Medulla oblongata (tissue), 1 donor: ENCODE measurements around the gene XPO5.
"Not testable (repeated sequence)": the region's sequence is repeated elsewhere in the genome, so short reads cannot be mapped to it uniquely, and the experiment has no call there.

Source experiments
- DNase-seq: peaks from one replicate; pipeline ENCODE4 v3.0.0-alpha.2; 2015; ENCODE audit errors: extremely low spot score

XPO5 gene

GRCh38 chr6:43584892-43585570 lies 9.2 kb upstream of the XPO5 start:
- DNase-seq: no peak

DNA sequence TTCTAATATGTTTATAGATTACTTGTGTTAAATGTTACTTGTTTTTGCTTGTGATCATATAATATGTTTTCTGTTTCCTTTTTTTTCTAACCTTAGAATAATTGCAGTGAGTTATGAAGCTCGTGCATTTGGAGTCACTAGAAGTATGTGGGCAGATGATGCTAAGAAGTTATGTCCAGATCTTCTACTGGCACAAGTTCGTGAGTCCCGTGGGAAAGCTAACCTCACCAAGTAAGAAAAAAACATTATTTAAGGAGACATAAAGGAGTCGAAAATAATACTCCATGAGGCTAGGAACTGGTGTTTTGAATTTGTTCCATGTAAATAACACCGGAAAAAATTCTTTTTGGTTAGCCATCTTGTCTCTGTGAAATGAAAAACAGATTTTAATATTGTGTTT lies 7.1 kb upstream of the XPO5 start:
- DNase-seq: no peak

DNA sequence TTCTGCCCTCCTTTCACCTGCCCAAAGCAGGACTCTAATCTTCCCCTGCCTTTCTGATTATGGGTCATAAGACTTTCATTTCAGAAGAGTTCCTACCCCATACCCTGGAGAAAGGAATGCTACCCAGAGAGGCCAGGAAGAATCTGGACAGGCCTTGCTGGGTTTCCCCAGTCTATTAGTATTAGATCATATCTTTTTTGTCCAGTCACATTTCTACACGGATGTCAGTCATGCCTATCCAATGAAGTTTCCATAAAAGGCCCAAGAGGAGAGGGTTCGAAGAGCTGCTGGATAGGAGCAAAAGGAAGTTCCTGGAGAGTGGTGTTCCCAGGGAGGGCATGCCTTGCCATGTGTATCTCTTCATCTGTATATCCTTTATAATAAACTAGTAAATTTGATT lies 3.3 kb upstream of the XPO5 start:
- DNase-seq: no peak

GRCh38 chr6:43578748-43579147 lies 2.9 kb upstream of the XPO5 start:
- DNase-seq: no peak

DNA sequence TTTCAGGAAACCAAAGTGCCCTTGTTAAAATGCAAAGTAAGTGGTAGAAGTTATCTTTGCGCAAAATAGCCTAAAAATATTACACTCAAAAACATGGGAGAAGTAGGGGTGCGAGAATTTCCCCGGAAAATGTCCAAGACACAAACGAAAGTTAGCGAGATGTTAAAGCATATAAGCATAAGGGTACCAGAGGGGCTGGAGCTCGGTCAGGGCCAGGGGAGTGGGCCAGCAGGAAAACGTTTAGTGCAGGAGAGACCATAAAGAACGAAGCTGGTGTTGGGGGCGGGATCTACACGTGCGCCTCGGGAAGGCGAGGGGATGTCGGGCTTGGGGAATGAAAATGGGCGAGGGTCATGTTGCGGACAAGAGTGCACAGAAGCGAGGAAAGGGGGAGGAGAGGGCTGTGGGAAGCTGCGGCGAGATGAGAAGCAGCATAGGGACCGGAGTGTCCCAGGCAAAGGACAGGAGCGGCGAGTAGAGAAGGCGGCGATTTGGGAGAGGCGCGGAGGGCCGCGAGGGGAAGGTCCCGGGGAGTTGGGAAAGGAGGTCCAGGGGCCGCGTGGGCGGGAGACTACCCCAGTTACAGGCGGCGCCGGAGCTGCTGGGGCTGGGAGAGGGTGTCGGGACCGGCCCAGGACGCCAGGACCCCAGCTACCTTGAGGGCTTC lies 600 bp downstream of the XPO5 start:
- no peak for DNase-seq

- DNase-seq: no peak
Observed at GRCh38 chr6:43572015-43572414, 3.8 kb downstream of the XPO5 start.

- DNase-seq: no peak
Observed at GRCh38 chr6:43570876-43571441, 4.9 kb downstream of the XPO5 start.

GRCh38 chr6:43559328-43559727 lies 16.5 kb downstream of the XPO5 start:
- no peak for DNase-seq

- not testable (repeated sequence) for DNase-seq
Observed at GRCh38 chr6:43557620-43558019, 18.2 kb downstream of the XPO5 start.

- DNase-seq: no peak
Observed at GRCh38 chr6:43547222-43547621, 28.6 kb downstream of the XPO5 start.

GRCh38 chr6:43544461-43544860 lies 31.4 kb downstream of the XPO5 start:
- no peak for DNase-seq

DNA sequence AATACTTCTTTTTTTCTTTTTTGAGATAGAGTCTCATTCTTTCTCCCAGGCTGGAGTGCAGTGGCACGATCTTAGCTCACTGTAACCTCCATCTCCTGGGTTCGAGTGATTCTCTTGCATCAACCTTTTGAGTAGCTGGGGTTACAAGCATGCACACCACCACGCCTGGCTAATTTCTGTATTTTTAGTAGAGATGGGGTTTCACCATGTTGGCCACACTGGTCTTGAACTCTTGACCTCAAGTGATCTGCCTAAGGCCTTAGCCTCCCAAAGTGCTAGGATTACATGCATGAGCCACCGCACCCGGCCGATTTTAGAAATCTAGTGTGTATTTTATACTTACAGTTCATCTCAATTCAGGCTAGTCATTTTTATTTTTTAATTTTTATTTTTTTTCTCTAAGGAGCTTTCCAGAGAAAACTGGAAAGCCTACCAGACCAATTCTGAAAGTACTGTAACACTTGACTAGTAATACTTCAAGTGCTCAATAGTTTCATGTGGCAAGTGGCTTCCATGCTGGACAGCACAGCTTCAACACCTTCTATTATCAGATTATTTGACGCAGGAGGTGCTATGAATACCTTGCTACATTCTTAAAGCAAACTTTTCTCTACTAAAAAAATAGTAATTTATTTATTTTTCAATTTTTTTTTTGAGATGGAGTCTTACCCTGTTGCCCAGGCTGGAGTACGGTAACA lies 33.9 kb downstream of the XPO5 start:
- no peak for DNase-seq

DNA sequence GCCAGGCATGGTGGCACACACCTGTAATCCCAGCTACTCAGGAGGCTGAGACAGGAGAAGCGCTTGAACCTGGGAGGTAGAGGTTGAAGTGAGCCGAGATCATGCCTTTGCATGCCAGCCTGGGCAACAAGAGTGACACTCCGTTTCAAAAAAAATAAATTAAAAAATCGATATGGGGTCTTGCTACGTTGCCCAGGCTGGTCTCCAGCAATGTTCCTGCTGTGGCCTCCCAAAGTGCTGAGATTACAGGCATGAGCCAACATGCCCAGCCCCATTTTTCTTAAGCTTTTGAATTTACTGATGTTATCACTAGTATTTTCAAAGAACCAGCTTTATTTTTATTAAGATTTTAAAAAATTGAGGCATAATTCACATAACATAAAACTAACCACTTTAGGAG lies 35.3 kb downstream of the XPO5 start:
- DNase-seq: no peak

DNA sequence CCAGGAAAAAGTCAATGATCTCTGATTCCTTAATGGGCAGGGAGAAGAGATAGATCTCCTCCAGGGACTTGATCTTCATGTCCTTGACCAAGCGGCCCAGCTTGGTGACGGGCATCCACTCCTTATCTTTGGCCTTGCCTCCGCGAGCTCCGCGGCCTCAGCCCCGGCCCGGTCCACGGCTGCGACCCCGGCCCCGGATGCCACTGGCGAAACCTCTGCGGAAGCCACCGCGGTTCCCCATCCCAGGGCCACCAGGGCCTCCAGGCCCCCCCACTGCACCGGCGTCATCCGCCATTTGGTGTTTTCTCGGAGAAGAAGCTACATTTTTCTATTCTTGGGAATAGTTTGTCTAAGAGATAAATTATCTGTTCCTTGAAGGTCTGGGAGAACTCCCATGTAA lies 36.4 kb downstream of the XPO5 start:
- DNase-seq: not testable (repeated sequence)

DNA sequence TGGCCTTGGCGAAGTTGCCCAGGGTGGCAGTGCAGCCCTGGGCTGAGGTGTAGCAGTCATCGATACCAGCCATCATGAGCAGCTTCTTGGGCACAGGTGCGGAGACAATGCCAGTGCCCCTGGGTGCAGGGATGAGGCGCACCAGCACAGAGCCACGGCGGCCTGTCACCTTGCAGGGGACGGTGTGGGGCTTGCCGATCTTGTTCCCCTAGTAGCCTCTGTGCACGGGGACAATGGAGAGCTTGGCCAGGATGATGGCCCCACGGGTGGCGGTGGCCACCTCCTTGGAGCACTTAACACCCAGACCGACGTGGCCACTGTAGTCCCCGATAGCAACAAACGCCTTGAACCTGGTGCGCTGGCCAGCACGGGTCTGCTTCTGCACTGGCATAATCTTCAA lies 36.9 kb downstream of the XPO5 start:
- DNase-seq: not testable (repeated sequence)

DNA sequence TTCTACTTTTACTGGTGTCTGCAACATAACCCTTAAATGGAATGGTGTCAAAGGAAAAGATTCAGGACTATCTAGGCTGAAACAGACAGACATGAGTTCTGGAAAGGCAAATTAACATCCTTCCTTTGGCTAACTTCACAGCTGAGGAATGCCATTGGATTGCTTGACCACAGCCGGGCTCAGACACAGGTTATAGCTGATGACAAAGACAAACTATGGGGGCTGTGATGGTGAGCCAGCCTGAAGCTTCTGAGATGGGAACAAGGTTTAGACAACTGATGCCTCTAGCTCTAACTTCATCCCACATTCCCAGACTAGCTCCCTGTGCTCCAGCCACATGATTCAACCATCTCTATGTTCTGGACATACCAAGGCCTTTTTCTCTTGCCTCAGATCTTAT lies 43.6 kb downstream of the XPO5 start:
- no peak for DNase-seq

DNA sequence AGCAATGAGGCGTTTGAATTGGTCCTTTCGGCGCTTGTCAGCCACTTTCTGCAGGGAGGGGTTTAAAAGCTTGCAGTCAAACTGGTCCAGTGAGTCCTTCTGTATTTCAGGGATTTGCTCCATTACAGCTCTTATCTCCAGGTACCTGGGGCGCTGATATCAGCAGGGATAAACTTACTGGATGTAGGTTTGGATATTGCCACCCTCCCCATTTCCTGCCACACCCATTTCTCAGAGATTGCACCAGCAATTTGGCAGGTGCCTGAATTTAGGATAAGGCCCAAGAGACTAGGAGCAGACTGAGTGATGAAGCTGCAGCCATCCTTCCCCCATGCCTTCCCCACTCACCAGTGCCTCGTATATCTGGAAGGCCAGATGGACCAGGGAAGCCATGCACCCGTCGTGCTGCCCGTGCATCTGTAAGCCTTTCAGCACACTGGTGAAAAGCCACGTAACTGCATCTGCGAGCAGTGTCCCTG lies 51.3 kb downstream of the XPO5 start:
- DNase-seq: no peak

GRCh38 chr6:43523284-43523683 lies 52.6 kb downstream of the XPO5 start:
- DNase-seq: no peak

DNA sequence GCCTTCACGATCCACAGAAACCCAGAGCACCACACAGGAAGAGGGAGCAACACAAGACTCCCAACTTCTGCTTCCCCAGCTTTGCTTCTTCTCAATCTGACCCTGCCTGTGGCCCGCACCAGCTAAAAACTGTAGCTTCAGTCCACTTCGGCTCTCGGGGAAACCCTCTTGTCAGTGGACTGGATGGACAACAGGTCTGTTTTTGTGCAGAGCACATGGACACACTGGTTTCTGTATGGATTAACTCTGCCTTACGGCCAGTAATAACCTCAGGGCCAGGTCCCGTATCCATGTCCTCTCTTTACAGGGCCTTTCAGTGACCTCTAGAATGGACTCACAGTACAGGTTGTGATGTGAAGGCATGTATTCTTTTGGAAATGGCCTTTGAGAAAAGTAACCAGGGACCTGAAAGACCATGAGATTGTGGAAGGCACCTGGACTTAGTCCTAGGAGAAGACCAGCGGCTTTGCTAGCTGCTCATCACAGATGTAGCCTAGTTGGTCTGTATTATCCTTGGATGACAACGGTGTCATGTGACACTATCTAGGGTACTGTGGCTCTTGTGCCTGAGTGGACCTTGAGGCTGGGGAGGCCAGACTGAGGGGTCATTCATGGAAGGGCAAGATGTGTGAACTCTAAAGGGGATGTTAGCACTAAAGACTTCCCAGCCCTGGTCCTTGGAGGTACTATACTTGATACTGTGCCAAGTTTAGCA lies 53.1 kb downstream of the XPO5 start:
- DNase-seq: no peak

DNA sequence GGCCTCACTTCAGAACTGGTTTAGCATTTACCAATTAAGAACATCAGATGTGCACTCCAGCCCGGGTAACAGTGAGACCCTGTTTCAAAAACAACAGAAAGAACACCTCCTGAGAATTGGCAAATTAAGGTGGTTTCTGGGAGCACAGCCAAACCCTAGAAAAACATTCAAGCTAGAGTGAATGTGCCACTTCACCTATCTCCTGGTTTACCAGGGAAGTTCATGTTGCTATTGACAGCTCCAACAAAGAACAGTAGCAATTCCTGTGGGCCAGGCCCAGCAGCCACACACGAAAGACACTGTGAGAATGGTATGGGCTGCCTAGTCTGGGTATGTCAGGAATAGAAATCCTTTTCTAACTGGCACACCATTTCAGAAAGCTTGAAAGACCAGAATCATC lies 54.0 kb downstream of the XPO5 start:
- DNase-seq: no peak

DNA sequence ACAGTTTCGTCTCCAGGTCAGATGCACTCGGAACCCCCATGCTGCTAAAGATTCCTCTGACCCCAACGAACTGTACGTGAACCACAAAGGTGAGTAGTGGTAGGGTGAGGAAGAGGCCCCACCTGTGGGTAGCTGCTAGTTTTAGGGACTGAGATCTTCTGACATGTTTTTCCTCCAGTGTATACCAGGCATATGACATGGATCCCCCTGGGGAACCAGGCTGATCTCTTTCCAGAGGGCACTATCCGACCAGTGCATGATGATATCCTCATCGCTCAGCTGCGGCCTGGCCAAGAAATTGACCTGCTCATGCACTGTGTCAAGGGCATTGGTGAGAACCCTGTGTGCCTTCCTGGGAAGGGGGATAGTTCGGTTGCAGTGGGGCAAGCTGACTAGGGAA lies 55.7 kb downstream of the XPO5 start:
- no peak for DNase-seq
